GM10266 (cell line): Measurements from ENCODE around the gene TAB2.

Source experiments
- DNase-seq: peaks from one replicate; pipeline ENCODE4 v3.0.0; 2012; ENCODE audit errors: extremely low spot score
- CTCF ChIP-seq: IDR thresholded peaks from 2 replicates; pipeline ENCODE4 v1.5.1; 2012; ENCODE audit warnings: mild to moderate bottlenecking, low read depth; ENCODE audit not compliant: control insufficient read depth, insufficient read depth; ENCODE audit errors: missing control alignments

The TAB2 gene

GRCh38 chr6:149392535-149392934 lies 75.0 kb downstream of the TAB2 start:
- DNase-seq, result no peak
- TF ChIP-seq CTCF, result no peak

- DNase-seq, result no peak
- no peak for TF ChIP-seq CTCF
These were observed 75.6 kb downstream of the TAB2 start for GRCh38 chr6:149393002-149393679.

GRCh38 chr6:149395185-149395584 lies 77.7 kb downstream of the TAB2 start:
- TF ChIP-seq CTCF, result no peak
- no peak for DNase-seq

GRCh38 chr6:149397384-149397783 lies 79.9 kb downstream of the TAB2 start:
- TF ChIP-seq CTCF, result no peak
- DNase-seq, result no peak

GRCh38 chr6:149400050-149400449 lies 82.5 kb downstream of the TAB2 start, which contains the start of gene SUMO4:
Gene SUMO4, plus strand, starts transcription at chr6:149400262. Its CDS starts 130 bp downstream, at chr6:149400392.
- no peak for DNase-seq
- TF ChIP-seq CTCF, result no peak

GRCh38 chr6:149403534-149403933 lies 86.0 kb downstream of the TAB2 start:
- TF ChIP-seq CTCF, result no peak
- no peak for DNase-seq
